ENCODE results near the gene APOL3. TPM values are rescaled to one million over a fixed set of nuclear protein-coding genes. Genes with fewer than 3 reads are reported as not detected.

APOL3 gene
- total and polyA plus RNA-seq, 2 experiments from 2014 or later, result 1.3 to 2.1 TPM

DNA sequence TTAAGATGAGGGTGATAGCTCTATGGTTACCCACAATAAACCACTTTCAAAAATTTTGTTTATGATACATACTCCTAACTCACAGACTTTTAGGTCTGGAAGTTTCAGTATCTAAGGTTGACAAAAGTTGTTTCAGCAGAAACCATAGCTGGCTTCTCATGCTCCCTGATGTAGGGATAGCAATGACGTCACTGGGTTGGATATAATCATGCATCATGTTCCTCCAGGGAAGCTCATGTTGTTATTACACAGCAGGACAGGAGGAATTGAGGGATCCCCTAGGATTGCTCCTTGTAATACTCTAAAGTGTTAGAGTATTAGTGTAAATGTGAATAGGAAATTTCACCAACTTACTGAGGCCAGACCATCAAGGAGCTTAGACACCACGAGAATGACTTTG lies 23.6 kb downstream of the APOL3 start:
- no peak for DNase-seq (ENCODE audit: low spot score)
- H3K4me2 ChIP-seq, result no peak overlapping the region
- 81% methylated on average over 2 of the region's 2 CpGs for WGBS (ENCODE audit: low lambda C conversion rate, missing lambda C conversion rate)
- no peaks in the 10 kb centered on the region for H4K20me1 ChIP-seq (ENCODE audit: insufficient read depth, poor library complexity, severe bottlenecking)
- no peaks in the 10 kb centered on the region for H3K4me1 ChIP-seq (ENCODE audit: insufficient read depth)
- no peak overlapping the region for H2AFZ ChIP-seq
- H3K27ac ChIP-seq, result no peak overlapping the region
- no peak overlapping the region for H3K4me3 ChIP-seq
- H3K9me2 ChIP-seq (replicated peaks; ENCODE audit: insufficient read depth), result no peaks in the 10 kb centered on the region
- no peaks in the 10 kb centered on the region for H3K36me3 ChIP-seq (replicated peaks; ENCODE audit: insufficient read depth, low read depth)
- no peaks in the 10 kb centered on the region for H3K27me3 ChIP-seq
- no peaks in the 10 kb centered on the region for H3K79me2 ChIP-seq
- TF ChIP-seq CTCF (IDR thresholded peaks at IDR 0.05; ENCODE audit: poor library complexity) (no peak), EZH2phosphoT487 (IDR thresholded peaks at IDR 0.05; ENCODE audit: low read depth, severe bottlenecking, unreplicated experiment) (no peak), EZH2 (IDR thresholded peaks at IDR 0.05; ENCODE audit: borderline replicate concordance) (no peak)
- H3K9me3 ChIP-seq (ENCODE audit: low read depth), result no peaks in the 10 kb centered on the region

GRCh38 chr22:36136475-36136874 lies 24.1 kb downstream of the APOL3 start:
- peaks cover 2% of the 10 kb centered on the region for H3K27me3 ChIP-seq
- TF ChIP-seq CTCF (IDR thresholded peaks at IDR 0.05; ENCODE audit: poor library complexity), result no peak
- no peak for TF ChIP-seq EZH2 (IDR thresholded peaks at IDR 0.05; ENCODE audit: borderline replicate concordance)
- no peak for TF ChIP-seq EZH2phosphoT487 (IDR thresholded peaks at IDR 0.05; ENCODE audit: low read depth, severe bottlenecking, unreplicated experiment)
- WGBS (ENCODE audit: low lambda C conversion rate, missing lambda C conversion rate), result 84% methylated on average over 5 of the region's 5 CpGs
- no peaks in the 10 kb centered on the region for H3K79me2 ChIP-seq
- no peaks in the 10 kb centered on the region for H3K36me3 ChIP-seq (replicated peaks; ENCODE audit: insufficient read depth, low read depth)
- no peaks in the 10 kb centered on the region for H3K9me3 ChIP-seq (ENCODE audit: low read depth)
- no peaks in the 10 kb centered on the region for H4K20me1 ChIP-seq (ENCODE audit: insufficient read depth, poor library complexity, severe bottlenecking)
- no peak overlapping the region for H2AFZ ChIP-seq
- no peaks in the 10 kb centered on the region for H3K4me1 ChIP-seq (ENCODE audit: insufficient read depth)
- H3K9me2 ChIP-seq (replicated peaks; ENCODE audit: insufficient read depth), result no peaks in the 10 kb centered on the region
- H3K4me3 ChIP-seq, result no peak overlapping the region
- no peak overlapping the region for H3K4me2 ChIP-seq
- H3K27ac ChIP-seq, result no peak overlapping the region
- no peak for DNase-seq (ENCODE audit: low spot score)

DNA sequence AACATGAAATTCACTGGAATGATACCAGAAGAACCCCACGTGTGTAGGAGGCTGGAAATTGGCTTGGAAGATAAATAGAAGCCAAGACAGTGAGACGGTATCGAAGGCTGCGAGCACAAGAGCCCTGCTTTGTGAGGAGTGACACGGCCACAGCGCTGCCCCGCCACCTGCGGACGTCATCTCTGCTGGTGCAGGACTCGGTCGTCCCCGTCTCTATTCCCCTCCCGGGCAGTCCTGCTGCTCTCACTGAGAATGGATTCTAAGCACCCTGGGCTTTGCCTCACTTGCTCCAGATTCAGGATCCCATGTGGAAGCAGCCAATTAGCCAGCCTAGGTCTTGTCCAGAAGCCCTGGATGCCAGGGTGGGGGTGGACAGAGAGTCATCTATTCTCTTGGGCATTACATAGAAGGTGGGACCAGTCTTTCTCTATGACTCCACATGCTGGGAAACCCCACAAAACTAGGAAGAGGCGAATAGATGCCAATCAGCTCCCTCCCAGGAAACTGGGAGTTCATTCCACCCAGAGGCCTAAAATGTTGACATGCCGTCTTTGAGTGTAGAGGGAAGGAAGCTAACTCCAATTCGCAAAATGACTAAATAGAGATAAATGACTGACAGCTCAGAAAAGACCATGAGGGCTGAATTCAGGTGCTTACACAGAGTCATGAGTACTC lies 25.1 kb downstream of the APOL3 start:
- H3K27me3 ChIP-seq, result peaks cover 4% of the 10 kb centered on the region
- no peaks in the 10 kb centered on the region for H3K4me1 ChIP-seq (ENCODE audit: insufficient read depth)
- H3K4me3 ChIP-seq, result no peak overlapping the region
- H3K27ac ChIP-seq, result no peak overlapping the region
- TF ChIP-seq EZH2 (IDR thresholded peaks at IDR 0.05; ENCODE audit: borderline replicate concordance) (no peak), CTCF (IDR thresholded peaks at IDR 0.05; ENCODE audit: poor library complexity) (no peak), EZH2phosphoT487 (IDR thresholded peaks at IDR 0.05; ENCODE audit: low read depth, severe bottlenecking, unreplicated experiment) (no peak)
- H3K36me3 ChIP-seq (replicated peaks; ENCODE audit: insufficient read depth, low read depth), result no peaks in the 10 kb centered on the region
- WGBS (ENCODE audit: low lambda C conversion rate, missing lambda C conversion rate), result 81% methylated on average over 16 of the region's 16 CpGs
- no peak overlapping the region for H2AFZ ChIP-seq
- H3K4me2 ChIP-seq, result no peak overlapping the region
- no peak for DNase-seq (ENCODE audit: low spot score)
- no peaks in the 10 kb centered on the region for H3K9me3 ChIP-seq (ENCODE audit: low read depth)
- H3K79me2 ChIP-seq, result no peaks in the 10 kb centered on the region
- no peaks in the 10 kb centered on the region for H3K9me2 ChIP-seq (replicated peaks; ENCODE audit: insufficient read depth)
- no peaks in the 10 kb centered on the region for H4K20me1 ChIP-seq (ENCODE audit: insufficient read depth, poor library complexity, severe bottlenecking)

Measured in hepatocyte (in vitro differentiated cells).